ENCODE data around the gene TRPT1. TPM values are rescaled to one million over a fixed set of nuclear protein-coding genes. Genes with fewer than 3 reads are reported as not detected.

TRPT1 gene
- total RNA-seq, 1 donor from 2014 or later, result 82.3 TPM

- Histone ChIP-seq H3K36me3 (peaks cover 14% of the 10 kb centered on the region), H3K9me3 (replicated peaks) (no peaks in the 10 kb centered on the region), H3K4me1 (peaks cover 66% of the 10 kb centered on the region), H3K27me3 (ENCODE audit: low read depth) (no peaks in the 10 kb centered on the region), H3K27ac (replicated peaks) (peak overlapping the region; percentile 97), H3K4me3 (peak overlapping the region; percentile 88)
- TF ChIP-seq, protein P1, sequence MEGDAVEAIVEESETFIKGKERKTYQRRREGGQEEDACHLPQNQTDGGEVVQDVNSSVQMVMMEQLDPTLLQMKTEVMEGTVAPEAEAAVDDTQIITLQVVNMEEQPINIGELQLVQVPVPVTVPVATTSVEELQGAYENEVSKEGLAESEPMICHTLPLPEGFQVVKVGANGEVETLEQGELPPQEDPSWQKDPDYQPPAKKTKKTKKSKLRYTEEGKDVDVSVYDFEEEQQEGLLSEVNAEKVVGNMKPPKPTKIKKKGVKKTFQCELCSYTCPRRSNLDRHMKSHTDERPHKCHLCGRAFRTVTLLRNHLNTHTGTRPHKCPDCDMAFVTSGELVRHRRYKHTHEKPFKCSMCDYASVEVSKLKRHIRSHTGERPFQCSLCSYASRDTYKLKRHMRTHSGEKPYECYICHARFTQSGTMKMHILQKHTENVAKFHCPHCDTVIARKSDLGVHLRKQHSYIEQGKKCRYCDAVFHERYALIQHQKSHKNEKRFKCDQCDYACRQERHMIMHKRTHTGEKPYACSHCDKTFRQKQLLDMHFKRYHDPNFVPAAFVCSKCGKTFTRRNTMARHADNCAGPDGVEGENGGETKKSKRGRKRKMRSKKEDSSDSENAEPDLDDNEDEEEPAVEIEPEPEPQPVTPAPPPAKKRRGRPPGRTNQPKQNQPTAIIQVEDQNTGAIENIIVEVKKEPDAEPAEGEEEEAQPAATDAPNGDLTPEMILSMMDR (IDR thresholded peaks at IDR 0.05; ENCODE audit: borderline replicate concordance), result no peak
- no peak for DNase-seq
- intact Hi-C loops (cut with micrococcal nuclease), result no loop called here
These were observed 19.0 kb upstream of the TRPT1 start for GRCh38 chr11:64244966-64245365.

DNA sequence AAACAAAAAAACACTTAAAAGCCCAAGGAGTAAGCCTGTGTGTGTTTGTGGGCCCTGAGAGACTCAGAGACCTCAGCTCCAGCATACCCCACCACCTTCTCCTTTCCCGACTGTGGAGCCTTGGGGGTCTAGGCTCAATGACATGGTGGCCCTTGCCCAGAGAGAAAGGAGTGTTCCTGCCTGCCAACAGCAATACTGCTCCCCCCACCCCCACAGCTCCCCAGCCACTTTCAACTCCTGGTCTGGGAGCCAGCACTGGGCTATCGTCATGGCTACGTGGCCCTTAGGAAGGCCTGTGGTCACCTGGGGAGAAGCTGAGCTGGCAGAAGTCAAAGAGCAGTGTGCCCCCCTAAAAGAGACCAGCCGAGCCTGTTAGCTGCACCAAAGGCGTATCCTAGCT is 18.1 kb upstream of the TRPT1 start:
- DNase-seq, result no peak
- intact Hi-C loops (cut with micrococcal nuclease), result no loop called here
- H3K9me3 ChIP-seq (replicated peaks), result no peaks in the 10 kb centered on the region
- H3K27ac ChIP-seq (replicated peaks), result peak overlapping the region; percentile 100
- H3K4me1 ChIP-seq, result peaks cover 70% of the 10 kb centered on the region
- no peak overlapping the region for H3K4me3 ChIP-seq
- TF ChIP-seq, protein P1 (IDR thresholded peaks at IDR 0.05; ENCODE audit: borderline replicate concordance), result no peak
- peaks cover 17% of the 10 kb centered on the region for H3K36me3 ChIP-seq
- H3K27me3 ChIP-seq (ENCODE audit: low read depth), result no peaks in the 10 kb centered on the region

GRCh38 chr11:64243236-64243854 is 17.4 kb upstream of the TRPT1 start:
- Histone ChIP-seq H3K36me3 (peaks cover 21% of the 10 kb centered on the region), H3K4me1 (peaks cover 70% of the 10 kb centered on the region), H3K27me3 (ENCODE audit: low read depth) (no peaks in the 10 kb centered on the region), H3K4me3 (peak overlapping the region; percentile 84), H3K27ac (replicated peaks) (peak overlapping the region; percentile 100), H3K9me3 (replicated peaks) (no peaks in the 10 kb centered on the region)
- TF ChIP-seq, protein P1 (IDR thresholded peaks at IDR 0.05; ENCODE audit: borderline replicate concordance), result no peak
- intact Hi-C loops (cut with micrococcal nuclease), result no loop called here
- no peak for DNase-seq

GRCh38 chr11:64241491-64242374 is 15.7 kb upstream of the TRPT1 start:
- intact Hi-C loops (cut with micrococcal nuclease), result no loop called here
- Histone ChIP-seq H3K27me3 (ENCODE audit: low read depth) (no peaks in the 10 kb centered on the region), H3K27ac (replicated peaks) (peak overlapping the region; percentile 100), H3K4me3 (peak overlapping the region; percentile 84), H3K4me1 (peaks cover 64% of the 10 kb centered on the region), H3K36me3 (peaks cover 34% of the 10 kb centered on the region), H3K9me3 (replicated peaks) (no peaks in the 10 kb centered on the region)
- TF ChIP-seq, protein P1 (IDR thresholded peaks at IDR 0.05; ENCODE audit: borderline replicate concordance), result peak; percentile 7
- DNase-seq, result peak; percentile 51

GRCh38 chr11:64241241-64241490 is 15.2 kb upstream of the TRPT1 start:
- H3K27me3 ChIP-seq (ENCODE audit: low read depth), result no peaks in the 10 kb centered on the region
- peaks cover 34% of the 10 kb centered on the region for H3K36me3 ChIP-seq
- intact Hi-C loops (cut with micrococcal nuclease), result no loop called here
- TF ChIP-seq, protein P1 (IDR thresholded peaks at IDR 0.05; ENCODE audit: borderline replicate concordance), result no peak
- H3K4me1 ChIP-seq, result peaks cover 68% of the 10 kb centered on the region
- peak; percentile 100 for DNase-seq
- H3K4me3 ChIP-seq, result peak overlapping the region; percentile 84
- H3K27ac ChIP-seq (replicated peaks), result peak overlapping the region; percentile 100
- H3K9me3 ChIP-seq (replicated peaks), result no peaks in the 10 kb centered on the region
